IgD-negative memory B cell (primary cell): Measurements from ENCODE around the gene LY6G6F. TPM values are rescaled to one million over a fixed set of nuclear protein-coding genes. Genes with fewer than 3 reads are reported as not detected.
A peak's percentile ranks its signal among the peaks of the same experiment; 100 is the strongest.

ENCODE experiments used
- H3K27ac Mint-ChIP-seq, 3 donors: one replicate each; pipeline ENCODE4 v1.8.0; 2020 to 2022; ENCODE audit warnings: mild to moderate bottlenecking in 3 of 3, mixed read lengths in 3 of 3, moderate library complexity in 1 of 3
- H3K27me3 Mint-ChIP-seq: one replicate; pipeline ENCODE4 v1.8.0; 2021; ENCODE audit warnings: mixed read lengths
- H3K36me3 Mint-ChIP-seq: one replicate; pipeline ENCODE4 v1.8.0; 2020; ENCODE audit warnings: mild to moderate bottlenecking, mixed read lengths
- H3K4me1 Mint-ChIP-seq, 3 donors: one replicate each; pipeline ENCODE4 v1.8.0; 2020 to 2022; ENCODE audit warnings: mixed read lengths in 3 of 3, mild to moderate bottlenecking in 1 of 3
- H3K4me3 Mint-ChIP-seq, 4 donors: one replicate each; pipeline ENCODE4 v1.8.0; 2020 to 2022; ENCODE audit warnings: mild to moderate bottlenecking in 4 of 4, mixed read lengths in 4 of 4, moderate library complexity in 3 of 4
- H3K9me3 Mint-ChIP-seq, 3 donors: one replicate each; pipeline ENCODE4 v1.8.0; 2020 to 2021; ENCODE audit warnings: mixed read lengths in 3 of 3, mild to moderate bottlenecking in 1 of 3
- polyA plus RNA-seq: library from polyadenylated mRNA; unstranded; fragments of 300-500 nt; fragmentation: Illumina TruSeq; gene quantifications from one replicate; pipeline ENCODE4 v1.2.3, GENCODE V29; 2021

Gene LY6G6F
- polyA plus RNA-seq, 1 donor from 2014 or later, result 0.95 TPM

- Mint-ChIP-seq H3K4me3 (no peak overlapping the region), H3K9me3 (no peaks in the 10 kb centered on the region), H3K36me3 (no peaks in the 10 kb centered on the region), H3K27ac (no peak overlapping the region), H3K4me1 (peaks cover 0 to 7% (median 2%) of the 10 kb centered on the region in 3 donors), H3K27me3 (no peaks in the 10 kb centered on the region)
These were observed 12.3 kb downstream of the LY6G6F start for GRCh38 chr6:31719001-31719400.

GRCh38 chr6:31720196-31720770 lies 13.6 kb downstream of the LY6G6F start:
- H3K4me1 Mint-ChIP-seq, result peaks cover 0 to 10% (median 2%) of the 10 kb centered on the region in 3 donors
- peak overlapping the region in 1 of 4 donors; percentile 68 for H3K4me3 Mint-ChIP-seq
- peaks cover 4% of the 10 kb centered on the region for H3K36me3 Mint-ChIP-seq
- no peaks in the 10 kb centered on the region for H3K9me3 Mint-ChIP-seq
- H3K27ac Mint-ChIP-seq, result peak overlapping the region in 1 of 3 donors; percentile 14
- H3K27me3 Mint-ChIP-seq, result no peaks in the 10 kb centered on the region

GRCh38 chr6:31721351-31722020 lies 14.8 kb downstream of the LY6G6F start, which contains the start of gene LY6G6C:
Gene LY6G6C, minus strand, starts transcription at chr6:31721746. Its CDS starts 67 bp downstream, at chr6:31721679.
- Mint-ChIP-seq H3K36me3 (peaks cover 11% of the 10 kb centered on the region), H3K9me3 (no peaks in the 10 kb centered on the region), H3K4me1 (peaks cover 7 to 17% (median 10%) of the 10 kb centered on the region in 3 donors), H3K27ac (peak within 1 kb of the TSS in 1 of 3 donors; percentile 85), H3K4me3 (no peak within 1 kb of the TSS), H3K27me3 (no peaks in the 10 kb centered on the region)

GRCh38 chr6:31722173-31722572 lies 15.5 kb downstream of the LY6G6F start:
- Mint-ChIP-seq H3K36me3 (peaks cover 15% of the 10 kb centered on the region), H3K9me3 (no peaks in the 10 kb centered on the region), H3K4me3 (no peak overlapping the region), H3K4me1 (peaks cover 12 to 24% (median 17%) of the 10 kb centered on the region in 3 donors), H3K27me3 (no peaks in the 10 kb centered on the region), H3K27ac (no peak overlapping the region)

GRCh38 chr6:31723245-31723979 lies 16.7 kb downstream of the LY6G6F start, which contains the start of gene MPIG6B:
Gene MPIG6B, plus strand, starts transcription at chr6:31723373. Its CDS starts 11 bp downstream, at chr6:31723384.
- H3K27ac Mint-ChIP-seq, result peak within 1 kb of the TSS in 2 of 3 donors; percentile 31 to 57
- H3K27me3 Mint-ChIP-seq, result no peaks in the 10 kb centered on the region
- H3K9me3 Mint-ChIP-seq, result no peaks in the 10 kb centered on the region
- H3K36me3 Mint-ChIP-seq, result peaks cover 20% of the 10 kb centered on the region
- peaks cover 18 to 30% (median 26%) of the 10 kb centered on the region in 3 donors for H3K4me1 Mint-ChIP-seq
- H3K4me3 Mint-ChIP-seq, result peak within 1 kb of the TSS in 2 of 4 donors; percentile 17 to 48

- peaks cover 20% of the 10 kb centered on the region for H3K36me3 Mint-ChIP-seq
- peaks cover 21 to 33% (median 33%) of the 10 kb centered on the region in 3 donors for H3K4me1 Mint-ChIP-seq
- H3K4me3 Mint-ChIP-seq, result no peak overlapping the region
- no peak overlapping the region for H3K27ac Mint-ChIP-seq
- no peaks in the 10 kb centered on the region for H3K9me3 Mint-ChIP-seq
- H3K27me3 Mint-ChIP-seq, result no peaks in the 10 kb centered on the region
These were observed 17.5 kb downstream of the LY6G6F start for GRCh38 chr6:31723980-31724691.

GRCh38 chr6:31725502-31726350 lies 19.1 kb downstream of the LY6G6F start:
- peaks cover 25 to 38% (median 36%) of the 10 kb centered on the region in 3 donors for H3K4me1 Mint-ChIP-seq
- H3K36me3 Mint-ChIP-seq, result peaks cover 22% of the 10 kb centered on the region
- no peaks in the 10 kb centered on the region for H3K9me3 Mint-ChIP-seq
- H3K27me3 Mint-ChIP-seq, result no peaks in the 10 kb centered on the region
- peak overlapping the region in 1 of 4 donors; percentile 53 for H3K4me3 Mint-ChIP-seq
- peak overlapping the region in 2 of 3 donors; percentile 80 to 82 for H3K27ac Mint-ChIP-seq

GRCh38 chr6:31727034-31727716 lies 20.5 kb downstream of the LY6G6F start:
- Mint-ChIP-seq H3K9me3 (no peaks in the 10 kb centered on the region), H3K36me3 (peaks cover 22% of the 10 kb centered on the region), H3K4me1 (peaks cover 25 to 38% (median 38%) of the 10 kb centered on the region in 3 donors), H3K4me3 (peak overlapping the region; percentile 85 to 96 (median 94)), H3K27me3 (no peaks in the 10 kb centered on the region), H3K27ac (peak overlapping the region; percentile 80 to 95 (median 81))

GRCh38 chr6:31727717-31728671 lies 21.3 kb downstream of the LY6G6F start:
- no peaks in the 10 kb centered on the region for H3K27me3 Mint-ChIP-seq

GRCh38 chr6:31728767-31729514 lies 22.3 kb downstream of the LY6G6F start, which contains the start of gene DDAH2:
Gene DDAH2, minus strand, starts transcription at chr6:31729299. Its CDS starts 138 bp downstream, at chr6:31729161.
- Mint-ChIP-seq H3K27ac (peak within 1 kb of the TSS; percentile 94 to 97 (median 96)), H3K36me3 (peaks cover 24% of the 10 kb centered on the region), H3K27me3 (no peaks in the 10 kb centered on the region), H3K4me3 (peak within 1 kb of the TSS; percentile 94 to 99 (median 97)), H3K9me3 (no peaks in the 10 kb centered on the region), H3K4me1 (peaks cover 25 to 45% (median 42%) of the 10 kb centered on the region in 3 donors)

More at GRCh38 chr6:31727717-31728671, 21.3 kb downstream of the LY6G6F start:
- H3K4me1 Mint-ChIP-seq, result peaks cover 25 to 39% (median 36%) of the 10 kb centered on the region in 3 donors
- no peaks in the 10 kb centered on the region for H3K9me3 Mint-ChIP-seq
- peak overlapping the region; percentile 93 to 97 (median 95) for H3K4me3 Mint-ChIP-seq
- peaks cover 22% of the 10 kb centered on the region for H3K36me3 Mint-ChIP-seq
- H3K27ac Mint-ChIP-seq, result peak overlapping the region; percentile 81 to 97 (median 95)

GRCh38 chr6:31729515-31729978 lies 22.9 kb downstream of the LY6G6F start:
- Mint-ChIP-seq H3K4me1 (peaks cover 25 to 47% (median 42%) of the 10 kb centered on the region in 3 donors), H3K4me3 (peak overlapping the region; percentile 94 to 99 (median 97)), H3K9me3 (no peaks in the 10 kb centered on the region), H3K27me3 (no peaks in the 10 kb centered on the region), H3K36me3 (peaks cover 21% of the 10 kb centered on the region), H3K27ac (peak overlapping the region; percentile 94 to 97 (median 96))
